GM19467 (cell line): ENCODE measurements around the gene GNLY.

ENCODE experiments used
- ATAC-seq: cut with Tn5 transposase; IDR thresholded peaks from one replicate; pipeline ENCODE4 v1.9.1; 2021; ENCODE audit warnings: mild to moderate bottlenecking, moderate library complexity; ENCODE audit not compliant: unreplicated experiment

Gene GNLY

GRCh38 chr2:85723707-85724360 is 29.7 kb downstream of the GNLY start:
- no peak for ATAC-seq

DNA sequence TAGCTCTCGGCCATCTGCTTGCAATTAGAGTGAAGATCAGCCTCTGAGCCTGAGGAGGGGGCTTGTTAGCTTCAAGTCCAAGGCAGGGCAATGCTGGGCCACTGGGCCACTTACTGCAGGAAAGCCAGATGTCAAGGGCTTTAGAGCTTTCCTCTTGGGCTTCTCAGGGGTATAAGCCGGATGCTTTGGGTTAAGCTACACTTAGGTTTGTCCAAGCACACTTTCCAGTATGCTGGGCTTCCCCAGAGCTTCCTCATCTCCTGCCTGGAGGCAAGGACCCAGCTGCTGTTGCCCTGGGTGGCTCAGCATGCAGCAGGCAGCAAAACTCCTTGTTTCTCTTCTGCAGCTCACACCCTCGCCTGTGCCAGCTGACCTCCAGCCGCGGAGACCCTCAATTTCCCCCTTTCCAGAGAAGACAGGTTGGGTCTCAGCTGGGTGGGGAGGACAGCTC is 30.6 kb downstream of the GNLY start:
- no peak for ATAC-seq

GRCh38 chr2:85725451-85725850 is 31.3 kb downstream of the GNLY start:
- ATAC-seq = no peak

DNA sequence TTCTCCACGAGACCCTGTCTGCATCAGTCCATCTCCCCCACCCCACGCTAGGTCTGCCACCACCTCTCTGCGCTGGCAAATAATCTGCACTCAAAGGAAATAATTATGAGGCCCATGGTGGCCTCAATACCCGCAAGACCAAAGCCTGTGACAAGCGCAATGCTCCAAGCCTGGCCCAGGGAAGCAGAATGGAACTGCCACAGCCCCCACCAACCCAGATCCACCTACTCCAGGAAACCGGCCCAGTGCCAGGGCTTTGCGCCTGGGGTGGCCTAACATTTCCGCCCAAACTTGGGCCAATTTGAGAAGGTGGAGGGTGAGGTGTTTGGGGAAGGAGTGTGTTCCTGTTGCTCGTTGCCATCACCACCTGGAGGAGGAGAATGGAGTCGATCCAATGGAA is 33.6 kb downstream of the GNLY start:
- no peak for ATAC-seq

DNA sequence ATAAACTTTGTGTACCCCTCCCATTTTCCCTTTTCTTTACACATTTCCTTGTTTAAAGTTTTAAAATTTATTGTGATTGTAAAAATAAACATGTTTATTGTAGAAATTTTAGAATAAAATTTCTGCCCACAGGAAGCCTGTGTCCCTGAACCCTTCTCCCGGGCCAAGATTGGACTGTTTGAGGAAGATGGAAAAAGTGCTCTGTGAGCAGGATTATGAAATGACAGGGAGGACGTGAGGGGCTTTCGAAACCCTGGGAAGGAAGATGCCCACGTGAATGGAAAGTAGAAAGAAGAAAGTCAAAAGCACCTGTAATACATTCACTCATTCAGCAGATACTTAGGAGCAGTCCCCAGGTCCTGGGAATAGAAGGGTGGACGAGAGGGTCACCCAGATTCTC is 34.2 kb downstream of the GNLY start:
- ATAC-seq = no peak

DNA sequence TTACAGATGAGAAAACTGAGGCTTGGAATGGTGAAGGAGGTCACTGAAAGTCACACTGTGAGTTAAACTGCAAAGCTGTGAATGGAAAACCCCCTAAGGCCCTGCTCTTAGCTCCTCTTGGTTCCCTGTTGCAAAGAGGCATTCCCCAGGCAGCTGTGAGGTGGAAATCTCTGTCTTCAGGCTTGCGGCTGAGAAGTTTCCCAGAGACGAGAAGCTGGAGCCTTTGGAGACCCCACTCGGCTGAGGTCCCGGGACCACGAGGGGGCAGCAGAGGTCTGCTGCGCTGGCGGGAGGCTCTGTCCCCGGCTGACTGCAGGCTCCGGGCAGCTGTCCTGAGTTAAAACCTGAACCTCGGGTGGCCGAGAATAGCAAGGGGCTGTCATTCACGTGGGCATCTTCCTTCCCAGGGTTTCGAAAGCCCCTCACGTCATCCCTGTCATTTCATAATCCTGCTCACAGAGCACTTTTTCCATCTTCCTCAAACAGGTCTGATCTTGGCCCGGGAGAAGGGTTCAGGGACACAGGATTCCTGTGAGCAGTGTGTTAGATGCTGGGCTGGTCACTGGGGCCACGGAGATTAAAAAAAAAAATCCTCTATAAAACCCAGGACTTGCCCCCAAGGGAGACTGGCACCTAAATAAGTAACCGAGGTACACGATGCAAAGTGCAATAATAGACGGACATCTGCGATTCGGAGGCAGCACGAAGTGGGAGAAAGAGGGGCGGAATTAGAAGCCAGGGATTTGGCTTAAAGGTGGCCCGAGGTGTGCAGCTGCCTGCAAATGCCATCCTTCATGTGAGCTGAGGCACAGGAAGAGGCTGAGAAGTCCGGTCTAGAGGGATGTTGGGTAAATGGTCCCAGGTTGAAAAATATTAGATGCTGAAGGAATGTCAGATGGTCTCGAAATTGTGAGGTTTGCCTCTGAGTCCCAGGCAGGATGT is 35.0 kb downstream of the GNLY start:
- ATAC-seq = no peak

DNA sequence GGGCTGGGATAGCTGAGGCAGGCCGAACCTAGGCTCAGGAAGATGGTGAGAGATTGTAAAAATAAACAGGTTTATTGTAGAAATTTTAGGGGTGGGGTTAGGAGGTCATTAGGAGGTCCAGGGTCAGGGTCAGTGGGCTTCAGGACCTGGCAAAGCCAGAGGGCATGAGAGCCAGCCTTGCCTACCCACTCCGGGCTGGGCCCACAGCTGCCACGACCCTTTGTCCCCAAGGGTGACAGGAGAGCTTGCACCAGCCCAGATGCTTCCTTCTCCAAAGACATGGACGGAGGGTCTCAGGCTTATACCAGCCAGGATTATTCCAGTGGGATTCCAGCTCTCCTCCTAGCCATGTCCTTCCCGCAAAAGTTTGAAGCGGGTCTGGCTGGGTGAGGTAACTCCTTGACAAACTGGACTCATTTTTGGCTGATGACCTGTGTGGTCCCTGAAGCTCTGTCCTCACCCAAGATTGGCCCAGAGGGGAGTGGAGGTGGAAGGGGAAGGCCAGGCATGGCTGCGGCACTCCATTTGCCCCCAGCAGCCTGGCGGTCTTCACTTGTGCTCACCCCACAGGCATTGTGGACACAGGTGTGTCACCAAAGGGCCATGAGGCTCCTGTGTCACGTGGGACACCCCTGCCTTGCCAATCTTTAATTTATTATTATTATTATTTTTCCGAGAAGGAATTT is 35.8 kb downstream of the GNLY start:
- no peak for ATAC-seq

- no peak for ATAC-seq
Observed at GRCh38 chr2:85730686-85731230, 36.6 kb downstream of the GNLY start.

GRCh38 chr2:85731606-85732005 is 37.4 kb downstream of the GNLY start:
- no peak for ATAC-seq

- ATAC-seq = no peak
Observed at GRCh38 chr2:85732467-85733120, 38.4 kb downstream of the GNLY start.

DNA sequence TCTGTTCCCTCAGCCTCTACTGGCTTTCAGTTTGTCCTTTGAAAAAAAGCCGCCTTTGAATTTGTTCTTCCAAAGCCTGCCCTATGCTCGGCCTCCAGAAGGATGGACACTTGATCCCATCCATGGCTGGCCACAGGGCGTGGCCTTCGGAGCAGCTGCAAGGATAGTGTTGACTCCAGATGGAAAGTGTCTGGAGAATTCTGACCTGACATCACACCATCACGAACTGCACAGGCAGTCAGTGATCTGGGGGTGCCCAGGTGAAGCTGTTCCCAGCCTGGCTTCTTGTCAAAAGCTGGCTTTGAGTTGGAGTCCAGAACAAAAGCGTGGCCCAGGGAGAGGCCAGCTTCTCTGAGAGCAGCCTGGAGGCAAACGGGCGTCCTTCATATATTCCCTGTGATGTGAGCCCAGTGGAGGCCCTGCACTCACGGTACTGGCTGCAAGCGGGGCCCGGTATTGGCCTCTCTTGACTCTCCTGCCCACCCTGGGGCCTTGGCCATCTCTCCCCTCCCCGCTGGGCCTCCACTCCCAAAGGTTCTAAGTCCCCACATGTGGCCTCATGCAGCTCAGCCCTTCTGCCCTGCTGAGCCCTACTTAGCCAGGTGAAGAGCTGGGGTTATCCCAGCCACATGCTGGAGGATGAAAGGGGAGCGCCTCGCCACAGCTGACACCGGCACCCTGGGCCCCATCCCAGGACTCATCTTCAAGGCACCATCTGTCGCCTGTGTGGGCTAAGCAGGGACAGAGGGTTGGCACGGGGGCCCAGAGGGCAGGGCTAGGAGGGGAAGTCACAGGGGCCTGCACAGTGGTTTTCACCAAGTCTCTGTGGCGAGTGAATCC is 39.2 kb downstream of the GNLY start:
- ATAC-seq = no peak

GRCh38 chr2:85734015-85734414 is 39.9 kb downstream of the GNLY start:
- ATAC-seq = no peak

- no peak for ATAC-seq
Observed at GRCh38 chr2:85734942-85735608, 40.9 kb downstream of the GNLY start.

- ATAC-seq = no peak
Observed at GRCh38 chr2:85735691-85736090, 41.5 kb downstream of the GNLY start.

DNA sequence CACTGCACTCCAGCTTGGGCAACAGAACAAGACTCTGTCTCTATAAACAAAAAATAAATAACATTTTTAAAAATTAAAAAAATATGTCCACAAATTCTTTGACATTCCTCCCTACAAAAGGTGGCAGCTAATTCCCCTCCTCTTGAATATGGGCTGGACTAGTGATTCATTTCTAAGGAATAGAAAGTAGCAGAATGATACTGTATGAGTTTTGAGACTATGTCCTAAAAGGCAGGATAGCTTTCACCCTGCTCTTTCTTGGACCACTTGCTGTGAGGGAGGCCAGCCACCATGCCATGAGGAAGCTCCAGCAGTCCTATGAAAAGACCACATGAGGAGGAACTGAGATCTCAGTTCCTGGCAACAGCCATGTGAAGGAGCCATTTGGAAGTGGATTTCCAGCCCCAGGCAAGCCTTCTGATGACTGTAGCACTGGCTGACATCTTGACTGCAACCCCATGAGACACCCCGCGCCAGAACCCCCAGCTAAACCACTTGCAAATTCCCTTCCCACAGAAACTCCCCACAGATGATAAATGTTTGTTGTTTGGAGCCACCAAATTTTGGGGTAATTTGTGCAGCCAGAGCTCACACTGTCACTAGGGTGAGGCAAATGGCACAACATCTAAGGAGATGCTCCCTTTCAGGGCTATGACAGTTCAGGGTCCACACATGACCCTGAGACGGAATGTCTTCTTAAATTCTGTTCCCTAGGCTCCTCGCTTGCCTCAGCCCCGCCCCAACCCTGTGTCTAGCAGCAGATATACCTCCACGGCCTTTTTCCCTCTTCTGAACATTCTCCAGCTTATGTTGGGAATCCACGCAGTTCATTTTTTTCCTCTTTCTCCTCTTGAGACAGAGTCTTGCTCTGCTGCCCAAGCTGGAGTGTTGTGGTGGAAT is 42.5 kb downstream of the GNLY start:
- ATAC-seq = no peak

DNA sequence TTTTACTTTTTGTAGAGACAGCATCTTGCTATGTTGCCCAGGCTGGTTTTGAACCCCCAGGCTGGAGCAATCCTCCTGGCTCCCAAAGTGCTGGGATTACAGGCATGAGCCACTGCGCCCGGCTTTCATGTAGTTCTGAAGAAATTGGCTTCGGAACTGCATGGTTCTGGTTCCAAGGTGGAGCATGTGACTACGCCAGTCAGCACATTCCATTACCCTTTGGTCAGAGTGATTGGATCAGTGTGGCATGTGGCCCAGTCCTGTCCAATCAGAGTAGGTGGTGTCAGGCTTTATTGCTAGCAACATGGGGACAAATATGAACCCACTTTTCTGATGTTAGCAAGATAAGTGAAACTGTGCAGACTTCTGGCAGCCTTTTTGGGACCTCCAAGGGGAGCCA is 43.3 kb downstream of the GNLY start:
- ATAC-seq = no peak

- ATAC-seq = no peak
Observed at GRCh38 chr2:85737961-85738360, 43.8 kb downstream of the GNLY start.

- no peak for ATAC-seq
Observed at GRCh38 chr2:85740193-85740592, 46.0 kb downstream of the GNLY start.
